MM.1S (cell line): ENCODE results near the gene RFXAP.

ENCODE experiments used
- CTCF ChIP-seq: fragments of 300-600 bp; sonication (generic); IDR thresholded peaks from 2 replicates; pipeline ENCODE4 v1.5.1; 2016; ENCODE audit warnings: antibody characterized with exemption, low read length, mixed read lengths
- EZH2 ChIP-seq: fragments of 300-600 bp; sonication (generic); optimal IDR thresholded peaks from 2 replicates; pipeline ENCODE3; 2017; ENCODE audit warnings: low read depth, mild to moderate bottlenecking, antibody characterized with exemption, low read length, mixed read lengths
- EZH2phosphoT487 ChIP-seq: fragments of 300-600 bp; sonication (generic); IDR thresholded peaks from 2 replicates; pipeline ENCODE4 v1.6.1; 2018; ENCODE audit warnings: antibody characterized with exemption, low read length

GRCh38 chr13:36857253-36857652, 38.2 kb downstream of the RFXAP start:
- no peak for TF ChIP-seq EZH2
- no peak for TF ChIP-seq CTCF
- TF ChIP-seq EZH2phosphoT487, result no peak
